RWPE1 (cell line): ENCODE results near the gene OLFML3.

Experiments
- CTCF ChIA-PET: fragments of 350-600 bp; sonication (Branson Sonifier 250); formaldehyde crosslinking; extraction: SDS; loops from one replicate; lab custom pipeline; 2021; lab: Yijun Ruan, JAX
- POLR2A ChIA-PET: fragments of 400-600 bp; formaldehyde crosslinking; extraction: SDS; loops from one replicate; lab custom pipeline; 2020; ENCODE audit warnings: antibody characterized with exemption; ENCODE audit not compliant: low non-redundant PET; lab: Yijun Ruan, JAX
- DNase-seq: peaks from one replicate; pipeline ENCODE4 v3.0.0; 2012; ENCODE audit warnings: low spot score
- H3K27ac ChIP-seq: fragments of 450-650 bp; 2 replicates; pipeline ENCODE4 v1.5.1; 2017
- TF ChIP-seq, protein P1 (sequence below): fragments of 450-650 bp; conservative IDR thresholded peaks from 2 replicates; pipeline ENCODE4 v1.5.1; 2017; ENCODE audit warnings: low read depth, mild to moderate bottlenecking

Gene OLFML3, protein sequence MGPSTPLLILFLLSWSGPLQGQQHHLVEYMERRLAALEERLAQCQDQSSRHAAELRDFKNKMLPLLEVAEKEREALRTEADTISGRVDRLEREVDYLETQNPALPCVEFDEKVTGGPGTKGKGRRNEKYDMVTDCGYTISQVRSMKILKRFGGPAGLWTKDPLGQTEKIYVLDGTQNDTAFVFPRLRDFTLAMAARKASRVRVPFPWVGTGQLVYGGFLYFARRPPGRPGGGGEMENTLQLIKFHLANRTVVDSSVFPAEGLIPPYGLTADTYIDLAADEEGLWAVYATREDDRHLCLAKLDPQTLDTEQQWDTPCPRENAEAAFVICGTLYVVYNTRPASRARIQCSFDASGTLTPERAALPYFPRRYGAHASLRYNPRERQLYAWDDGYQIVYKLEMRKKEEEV

DNA sequence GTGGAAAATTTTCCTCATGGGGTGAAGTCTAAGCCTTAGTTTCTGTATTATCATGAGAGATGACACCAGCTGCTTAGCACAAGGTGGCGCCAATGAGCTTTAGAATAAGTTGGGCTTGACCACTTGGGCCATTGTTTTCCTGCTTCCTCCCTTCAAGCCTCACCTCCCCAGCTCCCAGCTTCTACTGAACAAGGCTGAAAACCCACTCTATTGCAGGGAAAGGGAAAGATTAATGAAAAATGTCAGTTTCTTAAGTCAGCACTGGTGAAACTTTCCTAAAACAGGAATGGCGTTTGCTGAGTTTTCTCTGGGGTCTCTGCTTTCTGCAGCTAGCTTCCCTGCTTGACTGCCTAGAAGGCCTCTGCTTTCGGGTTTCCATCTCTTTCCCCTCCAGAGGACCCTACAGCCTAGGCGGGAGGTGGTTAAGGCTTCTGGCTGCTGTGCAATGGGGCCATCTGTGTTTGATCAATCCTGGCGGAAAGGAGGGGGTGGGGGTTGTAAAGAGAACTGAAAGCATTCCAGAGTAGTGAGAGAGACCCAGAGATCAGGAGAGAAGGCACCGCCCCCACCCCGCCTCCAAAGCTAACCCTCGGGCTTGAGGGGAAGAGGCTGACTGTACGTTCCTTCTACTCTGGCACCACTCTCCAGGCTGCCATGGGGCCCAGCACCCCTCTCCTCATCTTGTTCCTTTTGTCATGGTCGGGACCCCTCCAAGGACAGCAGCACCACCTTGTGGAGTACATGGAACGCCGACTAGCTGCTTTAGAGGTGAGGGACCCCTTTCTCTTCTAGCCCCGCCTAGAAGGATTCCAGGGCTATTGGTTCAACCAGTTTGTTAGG is at the start of gene OLFML3:
TSS of gene OLFML3 (plus strand) at position 612 of the 840 bp plus-strand sequence. CDS start at position 655, 43 bp downstream.
- ChIA-PET CTCF (interaction anchor here (0.6 to 3.0 kb wide), 11 partner anchors 39 to 769 kb away, joined by 3 to 27 read pairs (median 3); no protein-coding TSS in a partner anchor), POLR2A (no interaction called here)
- TF ChIP-seq, protein P1, sequence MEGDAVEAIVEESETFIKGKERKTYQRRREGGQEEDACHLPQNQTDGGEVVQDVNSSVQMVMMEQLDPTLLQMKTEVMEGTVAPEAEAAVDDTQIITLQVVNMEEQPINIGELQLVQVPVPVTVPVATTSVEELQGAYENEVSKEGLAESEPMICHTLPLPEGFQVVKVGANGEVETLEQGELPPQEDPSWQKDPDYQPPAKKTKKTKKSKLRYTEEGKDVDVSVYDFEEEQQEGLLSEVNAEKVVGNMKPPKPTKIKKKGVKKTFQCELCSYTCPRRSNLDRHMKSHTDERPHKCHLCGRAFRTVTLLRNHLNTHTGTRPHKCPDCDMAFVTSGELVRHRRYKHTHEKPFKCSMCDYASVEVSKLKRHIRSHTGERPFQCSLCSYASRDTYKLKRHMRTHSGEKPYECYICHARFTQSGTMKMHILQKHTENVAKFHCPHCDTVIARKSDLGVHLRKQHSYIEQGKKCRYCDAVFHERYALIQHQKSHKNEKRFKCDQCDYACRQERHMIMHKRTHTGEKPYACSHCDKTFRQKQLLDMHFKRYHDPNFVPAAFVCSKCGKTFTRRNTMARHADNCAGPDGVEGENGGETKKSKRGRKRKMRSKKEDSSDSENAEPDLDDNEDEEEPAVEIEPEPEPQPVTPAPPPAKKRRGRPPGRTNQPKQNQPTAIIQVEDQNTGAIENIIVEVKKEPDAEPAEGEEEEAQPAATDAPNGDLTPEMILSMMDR, result peak; percentile 73
- H3K27ac ChIP-seq, result 0 out of 2 replicates have a peak within 1 kb of the TSS, but pooled peaks have one; percentile 10
- DNase-seq, result peak; percentile 90

DNA sequence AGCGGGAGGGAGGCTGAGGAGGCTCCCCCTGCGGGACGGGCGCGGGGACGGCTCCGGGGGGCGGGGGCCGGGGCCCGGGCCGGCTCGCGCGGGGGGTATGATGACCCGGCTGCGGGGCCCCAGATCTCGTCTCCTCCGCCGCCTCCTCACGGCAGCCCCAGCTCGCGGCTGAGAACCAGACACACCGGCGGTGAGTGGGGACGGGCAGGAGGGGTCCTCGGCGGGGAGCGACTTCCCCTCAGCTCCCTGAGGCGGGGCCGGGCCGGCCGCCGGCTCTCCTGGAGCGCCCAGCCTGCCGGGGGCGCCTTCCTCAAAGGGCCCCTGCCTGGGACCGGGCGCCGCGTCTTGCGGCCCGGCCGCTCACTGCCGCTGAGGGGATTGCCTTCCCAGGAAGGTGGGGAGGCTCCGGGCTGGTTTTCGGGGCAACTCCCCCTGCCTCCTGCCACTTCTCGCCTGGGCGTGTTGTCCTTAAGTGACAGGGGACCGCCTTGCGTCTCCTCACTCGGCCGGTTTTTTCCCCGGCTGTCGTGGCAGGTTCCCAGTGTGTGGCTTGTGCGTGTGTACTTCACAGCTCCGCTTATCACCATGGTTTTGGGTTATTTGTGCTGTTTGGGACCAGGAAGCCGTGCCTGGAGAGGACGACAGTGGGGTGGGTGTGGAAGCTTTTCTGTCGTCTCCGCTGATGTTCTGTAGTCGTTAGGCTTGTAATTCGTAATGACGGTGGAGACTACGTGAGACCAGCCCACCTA is 49.4 kb upstream of the OLFML3 start:
- CTCF ChIA-PET, result interaction anchor here (0.6 to 2.8 kb wide), 5 partner anchors 21 to 1073 kb away, joined by 3 to 16 read pairs (median 3); partner anchors contain the start of genes AP4B1 and DCLRE1B
- peak; percentile 30 for DNase-seq

DNA sequence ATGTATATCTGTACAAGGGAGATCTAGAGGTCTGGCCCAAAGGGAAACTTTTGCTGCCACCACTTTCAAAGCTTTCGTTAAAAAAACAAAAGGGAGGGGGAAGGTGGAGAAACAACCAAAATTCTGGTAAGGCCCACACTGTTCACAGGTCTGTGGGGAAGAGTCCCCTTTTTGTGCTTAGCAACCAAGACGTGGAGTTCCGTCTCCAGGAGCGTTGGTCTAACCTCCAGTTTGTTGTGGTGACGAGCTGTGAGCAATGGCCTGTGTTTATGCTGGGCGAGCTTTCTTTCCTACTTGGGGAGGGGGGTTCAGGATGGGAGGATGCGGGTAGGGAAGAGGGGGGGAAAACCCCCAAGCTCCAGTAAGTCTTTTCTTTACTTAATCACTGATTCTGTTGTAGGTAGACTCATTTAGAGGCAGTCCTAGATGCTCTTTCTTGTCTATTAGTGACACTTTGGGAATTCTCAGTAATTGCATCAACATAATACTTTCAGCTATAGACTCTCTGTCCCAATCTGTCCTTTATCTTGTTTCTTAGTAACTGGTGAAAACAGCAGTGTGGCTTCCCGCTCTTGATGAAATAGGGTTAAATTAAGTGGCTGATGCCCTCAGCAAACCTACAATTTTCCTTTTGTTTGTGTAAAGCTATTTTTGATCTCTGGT is 48.6 kb upstream of the OLFML3 start:
- ChIA-PET CTCF (interaction anchor here (0.6 to 2.8 kb wide), 5 partner anchors 22 to 1074 kb away, joined by 3 to 16 read pairs (median 3); partner anchors contain the start of genes AP4B1 and DCLRE1B), POLR2A (interaction anchor here (3.7 kb wide), 1 partner anchor 26 kb away, joined by 19 read pairs; the partner anchor contains the start of genes AP4B1 and DCLRE1B)
- peak; percentile 46 for DNase-seq
- TF ChIP-seq, protein P1, result no peak
- peak overlapping the region; percentile 82 for H3K27ac ChIP-seq

More for the DNA sequence above, 49.4 kb upstream of the OLFML3 start:
- POLR2A ChIA-PET, result interaction anchor here (0.7 to 3.7 kb wide), 2 partner anchors 17 to 26 kb away, joined by 3 to 19 read pairs; partner anchors contain the start of genes AP4B1 and DCLRE1B
- TF ChIP-seq, protein P1, result peak; percentile 18
- peak overlapping the region; percentile 82 for H3K27ac ChIP-seq

DNA sequence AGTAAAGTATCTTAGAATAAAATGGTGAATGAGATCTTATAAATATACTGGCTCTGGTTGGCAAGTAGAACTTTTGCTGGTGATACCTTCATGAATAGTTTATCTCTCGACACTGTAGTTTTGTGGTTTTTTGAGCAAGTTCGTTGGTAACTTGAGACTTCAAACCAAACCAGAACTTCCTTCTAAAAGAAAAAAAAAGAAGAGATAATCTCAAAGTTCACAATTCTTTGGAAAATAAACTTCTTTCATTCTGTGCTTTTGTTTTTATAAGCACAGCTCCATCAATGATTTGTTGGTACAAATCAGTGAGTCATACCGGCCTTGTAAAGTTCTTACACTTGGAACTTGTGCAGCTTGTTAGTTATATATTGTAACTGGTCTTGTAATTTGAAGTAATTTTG is 47.8 kb upstream of the OLFML3 start:
- ChIA-PET CTCF (interaction anchor here (1.0 kb wide), 1 partner anchor 95 kb away, joined by 3 read pairs; no protein-coding TSS in a partner anchor), POLR2A (interaction anchor here (3.7 kb wide), 1 partner anchor 27 kb away, joined by 19 read pairs; the partner anchor contains the start of genes AP4B1 and DCLRE1B)
- TF ChIP-seq, protein P1, result no peak
- peak; percentile 31 for DNase-seq
- H3K27ac ChIP-seq, result no peak overlapping the region

DNA sequence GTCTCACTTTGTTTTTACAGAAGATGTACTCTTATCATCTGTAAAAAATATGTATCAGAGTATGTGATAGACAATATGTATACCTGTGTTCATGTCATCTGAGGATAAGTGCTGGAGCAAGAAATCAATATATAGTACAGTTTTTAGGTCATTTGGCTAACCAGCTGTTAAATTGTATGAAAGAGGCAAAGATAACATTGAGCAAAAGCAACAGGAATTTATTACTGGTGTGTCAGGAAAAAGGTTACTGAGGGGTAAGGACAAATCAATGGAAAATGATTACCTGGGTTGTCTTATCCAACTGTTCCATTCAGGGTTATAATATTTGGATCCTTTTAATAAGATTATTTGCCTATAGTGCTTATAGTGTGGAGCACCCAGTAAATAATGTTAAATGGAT is 45.3 kb upstream of the OLFML3 start:
- ChIA-PET CTCF (interaction anchor here (0.8 kb wide), 1 partner anchor 30 kb away, joined by 4 read pairs; no protein-coding TSS in a partner anchor), POLR2A (no interaction called here)
- DNase-seq, result no peak
- TF ChIP-seq, protein P1, result no peak
- H3K27ac ChIP-seq, result no peak overlapping the region
